GM10266 (cell line): ENCODE data around the gene UBE2H.
"Not testable (repeated sequence)": the region's sequence is repeated elsewhere in the genome, so short reads cannot be mapped to it uniquely, and the experiment has no call there.

Source experiments
- DNase-seq: peaks from one replicate; pipeline ENCODE4 v3.0.0; 2012; ENCODE audit errors: extremely low spot score
- CTCF ChIP-seq: IDR thresholded peaks from 2 replicates; pipeline ENCODE4 v1.5.1; 2012; ENCODE audit warnings: mild to moderate bottlenecking, low read depth; ENCODE audit not compliant: control insufficient read depth, insufficient read depth; ENCODE audit errors: missing control alignments

Gene UBE2H

GRCh38 chr7:129843365-129843898, 109.3 kb downstream of the UBE2H start:
- no peak for TF ChIP-seq CTCF
- DNase-seq: no peak

DNA sequence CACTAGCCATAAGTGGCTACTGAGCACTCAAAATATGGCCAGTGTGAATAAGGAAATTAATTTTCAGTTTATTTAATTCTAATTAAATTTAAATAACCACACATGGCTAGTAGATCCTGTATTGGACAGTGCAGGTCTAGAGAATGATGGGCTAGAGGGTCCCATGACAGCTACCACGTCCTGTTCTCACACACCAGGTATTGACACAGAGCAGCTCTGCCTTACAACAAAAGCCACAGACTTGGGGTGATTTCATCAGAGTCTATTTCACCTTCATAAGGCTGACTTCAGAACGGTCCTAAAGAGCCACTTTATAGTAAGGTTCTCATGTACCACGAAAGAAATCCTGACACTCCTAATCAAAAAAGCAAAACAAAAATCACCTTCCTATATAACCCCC, 111.3 kb downstream of the UBE2H start:
- DNase-seq: no peak

DNA sequence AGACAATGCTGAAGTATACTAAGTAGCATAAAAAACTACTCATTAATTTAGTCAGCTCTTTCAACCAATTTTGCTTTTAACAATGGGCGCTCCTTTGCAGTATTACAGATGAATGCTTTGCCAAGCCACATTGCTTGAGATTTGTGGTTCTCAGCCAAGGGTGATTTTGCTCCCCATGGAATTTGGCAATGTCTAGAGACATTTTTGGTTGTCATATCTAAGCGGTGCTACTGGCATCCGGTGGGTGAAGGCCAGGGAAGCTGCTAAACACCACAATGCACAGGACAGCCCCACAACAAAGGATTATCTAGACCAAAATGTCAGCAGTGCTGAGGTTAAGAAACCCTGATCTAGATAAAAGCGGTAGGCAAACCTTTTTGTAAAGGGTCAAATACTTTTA, 112.0 kb downstream of the UBE2H start:
- no peak for TF ChIP-seq CTCF

More for the DNA sequence above, 111.3 kb downstream of the UBE2H start:
- TF ChIP-seq CTCF: no peak

GRCh38 chr7:129836983-129837382, 115.8 kb downstream of the UBE2H start:
- no peak for TF ChIP-seq CTCF
- DNase-seq: no peak

More for the DNA sequence above, 112.0 kb downstream of the UBE2H start:
- DNase-seq: no peak

DNA sequence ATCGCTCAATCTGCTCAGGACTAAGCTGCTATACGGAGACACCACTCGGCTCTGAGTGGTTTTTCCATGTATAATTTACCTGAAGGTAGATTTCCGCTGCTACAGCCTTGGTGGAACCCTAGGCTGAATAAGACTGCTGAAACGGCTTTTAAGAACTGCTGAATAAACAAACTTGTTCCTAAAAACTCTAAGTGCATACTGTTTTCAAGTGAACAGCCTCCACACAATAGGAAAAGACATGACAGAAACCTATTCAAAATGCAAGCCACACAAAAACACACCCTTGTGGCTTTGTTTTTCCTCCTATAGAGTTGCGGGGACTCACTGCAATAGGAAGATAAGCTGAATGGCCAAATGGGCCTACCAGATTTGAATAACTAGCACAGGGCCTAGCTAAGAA, 117.2 kb downstream of the UBE2H start:
- DNase-seq: no peak
- TF ChIP-seq CTCF: no peak

- not testable (repeated sequence) for DNase-seq
Measured at GRCh38 chr7:129833353-129833752, 119.4 kb downstream of the UBE2H start.

DNA sequence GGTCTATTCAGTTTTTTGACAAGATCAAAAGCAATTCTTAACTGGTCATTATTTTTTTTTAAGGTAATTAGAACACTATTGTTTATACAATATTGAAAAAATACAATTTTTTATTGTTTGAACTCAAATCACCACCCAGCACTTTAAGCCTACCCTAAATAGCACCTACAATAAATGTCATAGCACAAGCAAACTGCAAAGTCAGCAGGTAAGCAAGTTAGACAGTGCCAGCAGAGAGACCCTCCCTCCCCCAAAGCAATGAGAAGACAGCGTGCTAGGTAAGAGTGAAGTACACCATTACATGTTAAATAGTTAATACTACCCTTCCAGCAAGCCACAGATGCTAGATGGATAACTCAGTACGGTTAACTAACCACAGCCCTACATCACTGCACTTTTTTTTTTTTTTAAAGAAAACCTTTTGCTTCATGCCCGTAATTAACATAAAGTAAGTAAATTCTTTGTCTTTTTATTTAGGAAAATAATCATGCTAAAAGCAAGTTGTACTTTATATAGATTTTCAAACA, 120.0 kb downstream of the UBE2H start:
- no peak for TF ChIP-seq CTCF
- no peak for DNase-seq

DNA sequence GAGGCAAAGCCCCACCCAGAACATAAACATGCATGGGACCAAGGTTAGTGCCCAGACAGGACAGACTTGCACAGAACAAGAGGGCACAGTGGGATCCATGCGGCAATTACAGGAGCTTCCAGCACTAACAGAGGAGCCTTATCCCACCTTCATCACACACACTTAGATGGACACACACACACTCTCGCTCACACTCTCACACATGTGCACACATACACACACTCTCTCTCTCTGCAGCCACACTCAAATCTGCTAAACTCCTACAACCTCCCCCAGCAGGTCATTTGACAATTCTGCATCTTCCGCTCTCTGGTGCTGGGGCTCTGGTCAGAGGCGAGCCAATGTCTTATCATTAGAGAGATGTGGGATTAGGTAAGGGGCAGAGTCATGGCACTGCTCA, 120.5 kb downstream of the UBE2H start:
- TF ChIP-seq CTCF: no peak
- DNase-seq: no peak
